Measurements from ENCODE around the gene GNB3.

Gene GNB3

GRCh38 chr12:6840761-6841515, at the start of gene GNB3:
GNB3 (plus strand) TSS chr12:6840925; CDS start chr12:6841288, 363 bp downstream.
- TF ChIP-seq, protein P1, sequence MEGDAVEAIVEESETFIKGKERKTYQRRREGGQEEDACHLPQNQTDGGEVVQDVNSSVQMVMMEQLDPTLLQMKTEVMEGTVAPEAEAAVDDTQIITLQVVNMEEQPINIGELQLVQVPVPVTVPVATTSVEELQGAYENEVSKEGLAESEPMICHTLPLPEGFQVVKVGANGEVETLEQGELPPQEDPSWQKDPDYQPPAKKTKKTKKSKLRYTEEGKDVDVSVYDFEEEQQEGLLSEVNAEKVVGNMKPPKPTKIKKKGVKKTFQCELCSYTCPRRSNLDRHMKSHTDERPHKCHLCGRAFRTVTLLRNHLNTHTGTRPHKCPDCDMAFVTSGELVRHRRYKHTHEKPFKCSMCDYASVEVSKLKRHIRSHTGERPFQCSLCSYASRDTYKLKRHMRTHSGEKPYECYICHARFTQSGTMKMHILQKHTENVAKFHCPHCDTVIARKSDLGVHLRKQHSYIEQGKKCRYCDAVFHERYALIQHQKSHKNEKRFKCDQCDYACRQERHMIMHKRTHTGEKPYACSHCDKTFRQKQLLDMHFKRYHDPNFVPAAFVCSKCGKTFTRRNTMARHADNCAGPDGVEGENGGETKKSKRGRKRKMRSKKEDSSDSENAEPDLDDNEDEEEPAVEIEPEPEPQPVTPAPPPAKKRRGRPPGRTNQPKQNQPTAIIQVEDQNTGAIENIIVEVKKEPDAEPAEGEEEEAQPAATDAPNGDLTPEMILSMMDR (IDR thresholded peaks at IDR 0.05; ENCODE audit: low read depth, low read length, missing control alignments): no peak
- no peak for DNase-seq (ENCODE audit: low read depth)
- H3K4me3 ChIP-seq (ENCODE audit: low read depth, low read length): no peak within 1 kb of the TSS
- in situ Hi-C loops (cut with HindIII; ENCODE audit: low sequenced_read_pairs): no loop called here

DNA sequence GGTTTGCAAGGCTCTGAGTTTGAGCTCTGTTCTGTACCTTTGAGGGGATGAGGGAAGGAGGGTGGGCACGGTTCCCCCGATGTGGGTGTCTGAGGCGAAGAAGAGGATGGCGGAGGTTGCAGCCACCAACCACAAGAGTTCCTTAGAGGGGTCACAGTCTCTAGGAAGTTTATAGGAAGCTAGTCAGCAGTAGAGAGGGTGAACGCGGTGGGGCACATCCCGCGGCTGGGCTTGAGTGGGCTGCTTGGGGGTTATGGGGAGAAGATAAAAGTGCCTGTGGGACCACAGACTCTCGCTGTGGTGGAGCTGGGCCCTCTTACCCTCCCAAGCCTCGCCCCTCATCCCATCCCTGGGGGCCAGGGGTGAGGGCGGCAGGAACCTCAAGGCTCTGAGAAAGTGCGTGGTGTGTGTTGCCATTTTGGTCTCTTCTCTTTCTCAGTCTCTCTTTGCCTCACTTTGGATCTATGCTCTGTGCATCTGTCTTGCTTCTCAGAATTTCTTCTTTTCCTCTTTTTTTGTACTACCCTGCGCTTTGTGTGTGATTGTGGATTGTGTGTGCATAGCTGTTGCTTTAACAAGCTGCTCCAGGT, 48.7 kb upstream of the GNB3 start:
- in situ Hi-C loops (cut with HindIII; ENCODE audit: low sequenced_read_pairs): loop anchor here (10.0 kb wide), 1 partner anchor 157 kb away; the partner anchor contains the start of gene LPAR5
- DNase-seq (ENCODE audit: low read depth): no peak
- TF ChIP-seq, protein P1 (IDR thresholded peaks at IDR 0.05; ENCODE audit: low read depth, low read length, missing control alignments): no peak
- no peak overlapping the region for H3K4me3 ChIP-seq (ENCODE audit: low read depth, low read length)

- TF ChIP-seq, protein P1 (IDR thresholded peaks at IDR 0.05; ENCODE audit: low read depth, low read length, missing control alignments): no peak
- no peak overlapping the region for H3K4me3 ChIP-seq (ENCODE audit: low read depth, low read length)
- no peak for DNase-seq (ENCODE audit: low read depth)
- in situ Hi-C loops (cut with HindIII; ENCODE audit: low sequenced_read_pairs): loop anchor here (10.0 kb wide), 1 partner anchor 158 kb away; the partner anchor contains the start of gene LPAR5
Observed at GRCh38 chr12:6792522-6793201, 48.1 kb upstream of the GNB3 start.

DNA sequence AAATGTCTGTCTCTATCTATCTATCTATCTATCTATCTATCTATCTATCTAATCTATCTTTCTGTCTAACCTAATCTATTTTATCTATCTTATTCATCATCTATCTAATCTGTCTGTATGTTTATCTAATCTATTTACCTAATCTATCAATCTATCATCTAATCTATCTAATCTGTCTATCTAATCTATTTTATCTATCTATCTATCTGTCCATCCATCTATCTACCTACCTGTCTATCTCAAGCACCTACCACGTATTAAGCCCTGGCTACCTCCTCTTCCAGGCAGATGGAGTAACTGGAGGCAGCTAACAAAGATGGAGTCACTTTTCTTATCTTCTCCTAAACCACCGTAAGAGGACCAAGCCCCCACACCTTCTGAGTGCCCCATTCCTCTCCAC, 45.6 kb upstream of the GNB3 start:
- H3K4me3 ChIP-seq (ENCODE audit: low read depth, low read length): no peak overlapping the region
- TF ChIP-seq, protein P1 (IDR thresholded peaks at IDR 0.05; ENCODE audit: low read depth, low read length, missing control alignments): no peak
- no peak for DNase-seq (ENCODE audit: low read depth)
- in situ Hi-C loops (cut with HindIII; ENCODE audit: low sequenced_read_pairs): loop anchor here (5.0 to 10.0 kb wide), 2 partner anchors 68 to 160 kb away; partner anchors contain the start of gene LPAR5

DNA sequence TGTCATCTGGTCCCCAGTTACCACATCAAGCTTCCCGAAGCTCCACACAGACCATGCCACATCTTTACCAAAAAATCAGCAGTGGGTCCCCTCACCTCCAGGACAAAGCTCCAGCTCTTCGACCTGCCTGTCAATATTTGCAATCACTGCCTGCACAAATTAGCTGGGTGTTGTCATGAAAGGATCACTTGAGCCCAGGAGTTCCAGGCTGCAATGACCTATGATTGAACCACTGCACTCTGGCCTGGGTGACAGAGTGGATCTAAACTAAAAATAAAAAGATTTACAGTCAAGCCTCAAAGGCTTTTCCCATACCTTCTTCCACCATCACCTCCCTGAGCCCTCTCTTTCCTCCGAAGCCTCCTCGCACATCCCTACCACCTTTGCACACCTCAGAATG, 44.1 kb upstream of the GNB3 start:
- in situ Hi-C loops (cut with HindIII; ENCODE audit: low sequenced_read_pairs): loop anchor here (5.0 to 10.0 kb wide), 2 partner anchors 69 to 162 kb away; partner anchors contain the start of gene LPAR5
- DNase-seq (ENCODE audit: low read depth): no peak
- H3K4me3 ChIP-seq (ENCODE audit: low read depth, low read length): no peak overlapping the region
- TF ChIP-seq, protein P1 (IDR thresholded peaks at IDR 0.05; ENCODE audit: low read depth, low read length, missing control alignments): no peak

DNA sequence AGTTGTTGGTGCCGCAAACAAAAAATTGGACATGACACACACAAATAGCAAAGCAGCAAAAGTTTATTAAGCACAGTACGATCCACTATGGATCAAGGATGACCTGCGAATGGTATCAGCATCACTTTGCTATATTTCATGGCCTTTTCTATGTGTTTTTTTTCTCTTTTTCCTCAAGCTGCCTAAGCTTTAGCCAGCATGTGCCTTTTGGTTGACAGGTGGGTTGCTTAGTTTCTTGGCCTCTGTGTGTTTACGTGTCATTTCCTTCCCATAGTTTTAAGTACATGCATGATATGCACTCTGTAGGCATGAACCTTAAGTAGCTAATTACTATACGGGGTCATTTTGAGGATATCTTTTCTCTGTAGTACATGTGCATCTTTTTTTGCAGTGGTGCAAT, 41.6 kb upstream of the GNB3 start:
- DNase-seq (ENCODE audit: low read depth): no peak
- no peak overlapping the region for H3K4me3 ChIP-seq (ENCODE audit: low read depth, low read length)
- in situ Hi-C loops (cut with HindIII; ENCODE audit: low sequenced_read_pairs): loop anchor here (5.0 to 10.0 kb wide), 2 partner anchors 72 to 164 kb away; partner anchors contain the start of gene LPAR5
- TF ChIP-seq, protein P1 (IDR thresholded peaks at IDR 0.05; ENCODE audit: low read depth, low read length, missing control alignments): no peak
